NT2/D1 (cell line): ENCODE measurements around the gene TTC24.

Experiments used
- DNase-seq: peaks from one replicate; pipeline ENCODE4 v3.0.0-alpha.2; 2011; ENCODE audit warnings: low read depth, low spot score
- H3K27me3 ChIP-seq: 2 replicates; pipeline ENCODE4 v1.6.0; 2011; ENCODE audit warnings: mild to moderate bottlenecking; ENCODE audit not compliant: insufficient read length, insufficient read depth
- H3K36me3 ChIP-seq: 2 replicates; pipeline ENCODE4 v1.6.1; 2011; ENCODE audit warnings: mild to moderate bottlenecking, low read length, mixed read lengths; ENCODE audit not compliant: insufficient read depth, insufficient read length
- H3K4me1 ChIP-seq: 2 replicates; pipeline ENCODE4 v1.5.1; 2011; ENCODE audit not compliant: insufficient read depth, insufficient read length
- H3K4me3 ChIP-seq: 2 replicates; pipeline ENCODE4 v1.5.1; 2011; ENCODE audit warnings: low read depth; ENCODE audit not compliant: insufficient read length
- H3K9ac ChIP-seq: 2 replicates; pipeline ENCODE4 v1.6.0; 2011; ENCODE audit warnings: low read depth; ENCODE audit not compliant: insufficient read length
- H3K9me3 ChIP-seq: 2 replicates; pipeline ENCODE4 v1.5.1; 2011; ENCODE audit warnings: mild to moderate bottlenecking, low read length; ENCODE audit not compliant: insufficient read depth
- SUZ12 ChIP-seq: IDR thresholded peaks from 2 replicates; pipeline ENCODE4 v1.6.1; 2011; ENCODE audit not compliant: insufficient read length, insufficient read depth; ENCODE audit errors: extremely low read depth
- YY1 ChIP-seq: IDR thresholded peaks from 2 replicates; pipeline ENCODE4 v1.6.1; 2011; ENCODE audit not compliant: insufficient read length, insufficient read depth
- ZNF274 ChIP-seq: IDR thresholded peaks from 2 replicates; pipeline ENCODE4 v1.6.1; 2011; ENCODE audit warnings: mild to moderate bottlenecking, low read depth, low read length

TTC24 gene

DNA sequence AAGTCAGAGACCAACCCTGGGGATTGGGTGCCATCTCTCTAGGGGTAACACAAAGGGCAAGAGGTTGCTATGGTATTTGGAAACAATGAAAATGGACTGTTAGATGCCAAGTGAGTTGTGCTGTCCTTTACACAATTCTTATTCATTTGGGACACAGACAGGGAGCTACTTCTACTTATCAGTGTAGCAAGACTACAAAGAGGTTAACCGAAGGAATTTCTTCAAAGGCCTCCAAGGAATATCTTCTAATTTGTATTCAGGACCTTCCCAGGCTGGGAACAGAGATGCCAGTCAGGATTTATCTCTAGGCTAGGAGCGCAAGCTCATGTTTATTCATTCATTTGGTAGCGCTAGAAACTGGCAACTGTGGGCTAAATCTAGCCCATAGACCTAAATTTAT is 14.7 kb downstream of the TTC24 start:
- Histone ChIP-seq H3K27me3 (no peaks in the 10 kb centered on the region), H3K9ac (no peak overlapping the region), H3K4me1 (peaks cover 9% of the 10 kb centered on the region), H3K36me3 (peaks cover 69% of the 10 kb centered on the region), H3K9me3 (no peaks in the 10 kb centered on the region), H3K4me3 (no peak overlapping the region)
- DNase-seq: no peak
- TF ChIP-seq YY1 (no peak), ZNF274 (no peak), SUZ12 (no peak)

DNA sequence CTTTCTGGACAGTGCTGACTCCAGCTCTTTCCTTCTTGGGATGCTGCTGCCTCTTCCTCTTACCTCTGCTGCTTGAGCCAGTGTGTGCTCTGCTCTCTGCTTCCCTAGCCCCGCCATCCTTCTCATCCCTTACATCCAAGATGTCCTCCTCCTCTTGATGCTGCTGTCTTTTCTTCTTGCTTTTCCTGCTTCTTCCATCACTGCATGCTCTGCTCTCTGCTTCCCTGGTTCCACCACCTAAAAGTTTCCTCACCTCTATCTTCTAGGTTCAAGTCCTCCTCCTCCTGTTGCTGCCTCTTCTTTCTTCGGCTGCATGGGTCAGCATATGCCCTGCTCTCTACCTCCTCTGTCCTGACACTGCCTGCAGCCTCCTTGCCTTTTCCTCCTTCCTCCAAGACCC is 15.5 kb downstream of the TTC24 start:
- H3K9ac ChIP-seq: no peak overlapping the region
- no peaks in the 10 kb centered on the region for H3K27me3 ChIP-seq
- no peak for DNase-seq
- no peaks in the 10 kb centered on the region for H3K9me3 ChIP-seq
- H3K4me1 ChIP-seq: peaks cover 9% of the 10 kb centered on the region
- H3K4me3 ChIP-seq: no peak overlapping the region
- peaks cover 76% of the 10 kb centered on the region for H3K36me3 ChIP-seq
- TF ChIP-seq YY1 (no peak), SUZ12 (no peak), ZNF274 (no peak)

GRCh38 chr1:156596426-156596825 is 16.9 kb downstream of the TTC24 start:
- Histone ChIP-seq H3K27me3 (no peaks in the 10 kb centered on the region), H3K36me3 (peaks cover 76% of the 10 kb centered on the region), H3K9ac (no peak overlapping the region), H3K9me3 (no peaks in the 10 kb centered on the region), H3K4me3 (no peak overlapping the region), H3K4me1 (peaks cover 7% of the 10 kb centered on the region)
- no peak for DNase-seq
- TF ChIP-seq ZNF274 (no peak), YY1 (no peak), SUZ12 (no peak)

GRCh38 chr1:156598125-156598524 is 18.6 kb downstream of the TTC24 start:
- peaks cover 5% of the 10 kb centered on the region for H3K4me1 ChIP-seq
- peaks cover 68% of the 10 kb centered on the region for H3K36me3 ChIP-seq
- no peak for DNase-seq
- TF ChIP-seq ZNF274: no peak
- no peak for TF ChIP-seq YY1
- no peak for TF ChIP-seq SUZ12
- no peaks in the 10 kb centered on the region for H3K9me3 ChIP-seq
- H3K27me3 ChIP-seq: no peaks in the 10 kb centered on the region
- no peak overlapping the region for H3K9ac ChIP-seq
- H3K4me3 ChIP-seq: no peak overlapping the region

GRCh38 chr1:156598731-156599432 is 19.4 kb downstream of the TTC24 start:
- Histone ChIP-seq H3K9me3 (no peaks in the 10 kb centered on the region), H3K27me3 (no peaks in the 10 kb centered on the region), H3K4me3 (no peak overlapping the region), H3K36me3 (peaks cover 60% of the 10 kb centered on the region), H3K4me1 (peaks cover 5% of the 10 kb centered on the region), H3K9ac (no peak overlapping the region)
- DNase-seq: no peak
- TF ChIP-seq ZNF274 (no peak), SUZ12 (no peak), YY1 (no peak)

GRCh38 chr1:156599811-156600210 is 20.3 kb downstream of the TTC24 start:
- no peaks in the 10 kb centered on the region for H3K27me3 ChIP-seq
- no peak for TF ChIP-seq YY1
- TF ChIP-seq ZNF274: no peak
- TF ChIP-seq SUZ12: no peak
- H3K9me3 ChIP-seq: no peaks in the 10 kb centered on the region
- peaks cover 51% of the 10 kb centered on the region for H3K36me3 ChIP-seq
- no peak overlapping the region for H3K4me3 ChIP-seq
- H3K9ac ChIP-seq: no peak overlapping the region
- peaks cover 5% of the 10 kb centered on the region for H3K4me1 ChIP-seq
- no peak for DNase-seq

DNA sequence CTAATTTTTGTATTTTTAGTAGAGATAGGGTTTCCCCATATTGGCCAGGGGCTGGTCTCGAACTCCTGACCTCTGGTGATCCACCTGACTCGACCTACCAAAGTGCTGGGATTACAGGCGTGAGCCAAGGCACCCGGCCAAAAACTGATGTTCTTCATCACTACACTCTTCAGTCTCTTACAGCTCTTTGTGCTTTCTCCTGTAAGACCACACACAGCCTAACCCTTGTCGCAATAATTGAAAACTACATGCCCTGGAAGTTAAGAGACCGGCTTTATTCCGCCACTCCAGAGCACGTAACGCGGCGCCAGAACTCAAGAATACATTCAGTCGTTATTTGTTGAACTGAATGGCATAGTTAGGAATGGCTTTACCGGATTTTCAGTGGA is 21.2 kb downstream of the TTC24 start:
- no peak for DNase-seq
- TF ChIP-seq YY1 (no peak), ZNF274 (no peak), SUZ12 (no peak)
- H3K9me3 ChIP-seq: no peaks in the 10 kb centered on the region

More for the DNA sequence above, 21.2 kb downstream of the TTC24 start:
- Histone ChIP-seq H3K27me3 (no peaks in the 10 kb centered on the region), H3K4me3 (peak overlapping the region; percentile 93), H3K36me3 (peaks cover 42% of the 10 kb centered on the region), H3K9ac (peak overlapping the region; percentile 95), H3K4me1 (peaks cover 2% of the 10 kb centered on the region)
